Measurements from ENCODE around the gene HLCS.
"Not testable (repeated sequence)": the region's sequence is repeated elsewhere in the genome, so short reads cannot be mapped to it uniquely, and the experiment has no call there.

The HLCS gene

DNA sequence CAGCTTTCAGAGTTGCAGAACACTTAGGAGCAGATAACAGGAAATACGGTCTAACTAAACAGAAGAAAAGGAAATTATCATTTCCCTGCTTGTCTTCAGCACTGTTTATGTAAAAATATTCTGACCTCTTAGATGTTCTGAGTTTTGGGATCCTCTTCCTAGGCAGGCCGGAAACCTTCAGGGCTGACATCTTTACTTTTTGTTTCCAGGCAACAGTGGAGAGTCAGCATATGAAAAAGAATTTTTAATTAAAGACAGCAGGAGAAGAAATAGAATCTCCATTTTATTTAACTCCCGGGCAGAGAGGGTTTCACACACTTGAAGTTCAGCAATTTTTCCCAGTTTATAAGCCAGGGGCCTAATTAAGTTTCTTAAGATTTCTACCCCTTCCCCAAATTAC, 35.0 kb upstream of the HLCS start:
- DNase-seq (ENCODE audit: low read depth in 2 of 2): no peak
- H3K4me3 ChIP-seq (replicated peaks in 1 of 2; ENCODE audit: low read depth in 2 of 2, low read length in 2 of 2): no peak overlapping the region
- TF ChIP-seq, protein P1, sequence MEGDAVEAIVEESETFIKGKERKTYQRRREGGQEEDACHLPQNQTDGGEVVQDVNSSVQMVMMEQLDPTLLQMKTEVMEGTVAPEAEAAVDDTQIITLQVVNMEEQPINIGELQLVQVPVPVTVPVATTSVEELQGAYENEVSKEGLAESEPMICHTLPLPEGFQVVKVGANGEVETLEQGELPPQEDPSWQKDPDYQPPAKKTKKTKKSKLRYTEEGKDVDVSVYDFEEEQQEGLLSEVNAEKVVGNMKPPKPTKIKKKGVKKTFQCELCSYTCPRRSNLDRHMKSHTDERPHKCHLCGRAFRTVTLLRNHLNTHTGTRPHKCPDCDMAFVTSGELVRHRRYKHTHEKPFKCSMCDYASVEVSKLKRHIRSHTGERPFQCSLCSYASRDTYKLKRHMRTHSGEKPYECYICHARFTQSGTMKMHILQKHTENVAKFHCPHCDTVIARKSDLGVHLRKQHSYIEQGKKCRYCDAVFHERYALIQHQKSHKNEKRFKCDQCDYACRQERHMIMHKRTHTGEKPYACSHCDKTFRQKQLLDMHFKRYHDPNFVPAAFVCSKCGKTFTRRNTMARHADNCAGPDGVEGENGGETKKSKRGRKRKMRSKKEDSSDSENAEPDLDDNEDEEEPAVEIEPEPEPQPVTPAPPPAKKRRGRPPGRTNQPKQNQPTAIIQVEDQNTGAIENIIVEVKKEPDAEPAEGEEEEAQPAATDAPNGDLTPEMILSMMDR (IDR thresholded peaks at IDR 0.05; ENCODE audit: low read depth, low read length): no peak

GRCh38 chr21:37000381-37000780, 33.9 kb upstream of the HLCS start:
- no peak for DNase-seq (ENCODE audit: low read depth in 2 of 2)
- TF ChIP-seq, protein P1 (IDR thresholded peaks at IDR 0.05; ENCODE audit: low read depth, low read length): peak; percentile 15
- no peak overlapping the region for H3K4me3 ChIP-seq (replicated peaks in 1 of 2; ENCODE audit: low read depth in 2 of 2, low read length in 2 of 2)

DNA sequence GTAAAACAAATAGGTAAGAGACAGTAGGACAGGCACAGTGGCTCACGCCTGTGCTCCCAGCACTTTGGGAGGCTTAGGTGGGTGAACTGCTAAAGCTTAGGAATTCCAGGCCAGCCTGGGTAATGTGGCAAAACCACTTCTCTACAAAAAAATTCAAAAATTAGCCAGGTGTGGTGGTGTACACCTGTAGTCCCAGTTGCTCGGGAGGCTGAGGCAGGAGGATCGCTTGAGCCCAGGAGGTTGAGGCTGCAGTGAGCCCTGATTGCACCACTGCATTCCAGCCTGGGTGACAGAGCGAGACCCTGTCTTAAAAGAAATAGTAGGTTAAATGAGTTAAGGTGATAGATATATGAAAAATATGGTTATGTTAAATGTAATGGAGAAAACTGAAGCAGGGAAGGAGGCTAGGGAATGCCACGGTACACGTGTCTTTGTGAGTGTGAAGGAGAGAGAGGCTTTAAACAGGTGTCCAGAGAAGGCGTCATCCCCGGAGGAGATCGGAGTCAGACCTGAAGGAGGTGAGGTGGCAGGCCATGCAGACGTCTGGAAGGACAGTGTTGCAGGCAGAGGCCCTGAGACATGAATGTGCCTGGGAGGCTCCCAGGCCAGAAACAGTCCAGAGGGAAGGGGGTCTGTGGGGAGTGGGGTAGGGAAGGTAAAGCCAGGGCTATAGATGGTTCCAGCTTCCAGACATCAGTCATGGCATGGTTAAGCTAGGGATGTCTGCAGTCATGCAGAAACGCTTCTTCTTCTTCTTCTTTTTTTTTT, 32.8 kb upstream of the HLCS start:
- H3K4me3 ChIP-seq (replicated peaks in 1 of 2; ENCODE audit: low read depth in 2 of 2, low read length in 2 of 2): no peak overlapping the region
- DNase-seq (ENCODE audit: low read depth in 2 of 2): no peak
- TF ChIP-seq, protein P1 (IDR thresholded peaks at IDR 0.05; ENCODE audit: low read depth, low read length): no peak

- DNase-seq (ENCODE audit: low read depth in 2 of 2); H3K4me3 ChIP-seq (replicated peaks in 1 of 2; ENCODE audit: low read depth in 2 of 2, low read length in 2 of 2): not testable (repeated sequence)
Measured at GRCh38 chr21:36995285-36995684, 28.8 kb upstream of the HLCS start.

GRCh38 chr21:36994501-36995158, 28.2 kb upstream of the HLCS start:
- TF ChIP-seq, protein P1 (IDR thresholded peaks at IDR 0.05; ENCODE audit: low read depth, low read length): no peak
- DNase-seq (ENCODE audit: low read depth in 2 of 2): no peak
- H3K4me3 ChIP-seq (replicated peaks in 1 of 2; ENCODE audit: low read depth in 2 of 2, low read length in 2 of 2): peak overlapping the region in 1 of 2 donors; percentile 21

GRCh38 chr21:36992671-36993070, 26.2 kb upstream of the HLCS start:
- TF ChIP-seq, protein P1 (IDR thresholded peaks at IDR 0.05; ENCODE audit: low read depth, low read length): no peak
- H3K4me3 ChIP-seq (replicated peaks in 1 of 2; ENCODE audit: low read depth in 2 of 2, low read length in 2 of 2): no peak overlapping the region
- no peak for DNase-seq (ENCODE audit: low read depth in 2 of 2)

DNA sequence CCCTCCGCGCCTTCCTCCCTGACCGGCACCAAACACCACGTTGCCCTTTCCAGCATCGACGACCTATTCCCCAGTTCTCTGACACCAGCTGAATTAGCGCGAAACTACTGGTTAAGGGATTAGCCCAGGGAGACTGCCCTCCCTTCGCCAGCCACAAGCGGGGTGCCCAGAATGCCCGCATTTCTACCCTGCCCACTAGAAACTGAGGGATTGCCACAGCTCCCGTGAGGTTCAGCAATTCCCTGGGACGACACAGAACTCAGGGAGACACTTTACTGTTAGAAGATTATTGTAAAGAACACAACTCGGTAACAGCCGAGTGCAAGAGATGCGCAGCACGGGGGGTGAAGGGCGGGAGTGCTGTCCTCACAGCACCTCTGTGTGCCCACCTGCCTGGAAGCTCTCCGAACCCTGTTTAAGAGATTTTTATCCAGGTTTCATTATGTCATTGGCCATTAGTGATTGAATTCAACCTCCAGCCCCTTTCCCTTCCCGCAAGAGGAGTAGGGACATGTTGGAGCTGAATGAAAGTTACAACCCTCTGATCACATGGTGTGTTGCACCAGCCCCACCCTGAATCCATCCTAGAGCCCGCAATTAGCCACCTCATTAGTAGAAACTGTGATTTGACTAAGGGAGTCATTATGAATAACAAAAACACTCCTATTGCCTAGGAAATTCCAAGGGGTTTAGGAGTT, 24.2 kb upstream of the HLCS start:
- DNase-seq (ENCODE audit: low read depth in 2 of 2): no peak
- H3K4me3 ChIP-seq (replicated peaks in 1 of 2; ENCODE audit: low read depth in 2 of 2, low read length in 2 of 2): peak overlapping the region; percentile 43 to 61
- TF ChIP-seq, protein P1 (IDR thresholded peaks at IDR 0.05; ENCODE audit: low read depth, low read length): no peak

All from cardiac fibroblast (primary cell).